IPS-20b (cell line): Measurements from ENCODE around the gene RFX6.

Experiments used
- H3K27ac ChIP-seq: one replicate; pipeline ENCODE4 v1.5.1; 2013; ENCODE audit warnings: low read length
- H3K27me3 ChIP-seq: 2 replicates; pipeline ENCODE4 v1.6.1; 2013; ENCODE audit warnings: mild to moderate bottlenecking, low read length, inconsistent platforms; ENCODE audit not compliant: insufficient read depth
- H3K36me3 ChIP-seq: 2 replicates; pipeline ENCODE4 v1.6.1; 2013; ENCODE audit warnings: low read depth, mild to moderate bottlenecking, inconsistent platforms, low read length, moderate library complexity; ENCODE audit not compliant: insufficient read depth
- H3K4me1 ChIP-seq: 2 replicates; pipeline ENCODE4 v1.6.1; 2013; ENCODE audit warnings: mild to moderate bottlenecking, control low read depth, inconsistent platforms, low read length, moderate library complexity; ENCODE audit not compliant: insufficient read depth
- H3K4me3 ChIP-seq: 2 replicates; pipeline ENCODE4 v1.5.1; 2013; ENCODE audit warnings: mild to moderate bottlenecking, low read length, inconsistent platforms
- H3K9ac ChIP-seq: 2 replicates; pipeline ENCODE4 v1.6.1; 2013; ENCODE audit warnings: low read depth, mild to moderate bottlenecking, inconsistent platforms, low read length, moderate library complexity
- H3K9me3 ChIP-seq: 2 replicates; pipeline ENCODE4 v1.6.1; 2013; ENCODE audit warnings: mild to moderate bottlenecking, low read depth, low read length, inconsistent platforms; ENCODE audit not compliant: insufficient read depth

Gene RFX6

GRCh38 chr6:116975600-116975999, 98.6 kb downstream of the RFX6 start:
- no peak overlapping the region for H3K4me3 ChIP-seq
- H3K36me3 ChIP-seq = no peaks in the 10 kb centered on the region
- no peaks in the 10 kb centered on the region for H3K4me1 ChIP-seq
- no peaks in the 10 kb centered on the region for H3K27me3 ChIP-seq
- H3K27ac ChIP-seq = no peak overlapping the region
- H3K9ac ChIP-seq = no peak overlapping the region
- no peaks in the 10 kb centered on the region for H3K9me3 ChIP-seq

DNA sequence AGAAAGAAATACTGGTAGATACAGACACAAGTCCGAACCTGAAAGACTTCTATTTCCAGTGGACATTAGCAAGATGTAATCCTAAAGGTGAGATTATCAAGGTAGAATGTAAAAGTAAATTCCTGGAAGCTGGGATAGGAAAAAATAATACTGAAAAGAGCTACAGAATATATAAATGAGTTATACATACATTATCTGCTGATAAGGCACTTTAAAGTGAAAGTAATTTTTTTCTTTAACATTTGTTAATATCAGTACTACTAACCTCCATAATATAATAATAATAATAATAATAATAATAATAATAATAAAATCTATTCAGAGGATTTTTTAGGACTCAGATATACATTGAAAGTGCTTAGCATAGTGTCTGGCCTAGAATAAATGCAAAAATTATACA, 102.5 kb downstream of the RFX6 start:
- no peaks in the 10 kb centered on the region for H3K27me3 ChIP-seq
- H3K36me3 ChIP-seq = no peaks in the 10 kb centered on the region
- H3K27ac ChIP-seq = no peak overlapping the region
- no peaks in the 10 kb centered on the region for H3K4me1 ChIP-seq
- no peak overlapping the region for H3K4me3 ChIP-seq
- H3K9me3 ChIP-seq = peaks cover 5% of the 10 kb centered on the region; the same call in 1 of the 2 replicates
- no peak overlapping the region for H3K9ac ChIP-seq
